ENCODE data around the gene NCK1. TPM values are rescaled to one million over a fixed set of nuclear protein-coding genes. Genes with fewer than 3 reads are reported as not detected.
"Not testable (repeated sequence)": the region's sequence is repeated elsewhere in the genome, so short reads cannot be mapped to it uniquely, and the experiment has no call there.

Gene NCK1
- total RNA-seq, 1 donor from 2014 or later: 55.5 TPM

DNA sequence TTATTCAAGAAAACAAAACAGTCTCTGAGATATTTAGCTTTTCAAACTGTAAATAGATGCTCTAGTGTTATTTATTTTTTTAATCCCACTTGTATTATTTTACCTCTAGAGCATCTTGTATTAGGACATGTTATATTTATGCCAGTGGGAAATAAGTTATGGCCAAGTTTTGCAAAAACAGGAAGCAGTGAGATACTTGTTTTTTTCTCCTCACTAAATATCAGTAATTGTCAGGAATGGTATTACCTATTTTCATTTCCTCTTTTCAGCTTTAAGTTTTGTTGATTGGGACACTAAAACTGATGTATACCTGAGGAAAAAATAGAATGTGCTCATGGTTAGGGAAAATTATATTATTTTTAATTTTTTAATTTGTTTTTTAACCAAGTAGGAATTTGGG lies 87.1 kb downstream of the NCK1 start:
- DNase-seq: no peak

DNA sequence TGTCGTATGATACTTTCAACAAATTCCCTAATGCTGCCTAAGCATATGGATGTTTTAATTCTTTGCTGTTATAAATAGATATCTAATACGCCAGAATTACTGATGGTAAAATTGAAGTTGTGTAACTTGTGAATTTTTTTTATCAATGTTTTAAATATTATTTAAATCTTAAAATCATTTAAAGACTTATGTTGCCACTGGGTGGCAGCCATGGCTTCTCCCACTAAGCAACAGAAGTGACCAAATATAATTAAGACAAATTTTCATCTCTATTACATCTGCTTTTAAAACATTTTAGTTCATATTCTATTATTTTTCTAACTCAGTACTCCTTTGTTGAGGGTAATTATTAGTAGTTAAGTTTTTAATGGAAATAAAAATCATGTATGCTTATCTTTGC lies 87.7 kb downstream of the NCK1 start:
- DNase-seq: no peak

DNA sequence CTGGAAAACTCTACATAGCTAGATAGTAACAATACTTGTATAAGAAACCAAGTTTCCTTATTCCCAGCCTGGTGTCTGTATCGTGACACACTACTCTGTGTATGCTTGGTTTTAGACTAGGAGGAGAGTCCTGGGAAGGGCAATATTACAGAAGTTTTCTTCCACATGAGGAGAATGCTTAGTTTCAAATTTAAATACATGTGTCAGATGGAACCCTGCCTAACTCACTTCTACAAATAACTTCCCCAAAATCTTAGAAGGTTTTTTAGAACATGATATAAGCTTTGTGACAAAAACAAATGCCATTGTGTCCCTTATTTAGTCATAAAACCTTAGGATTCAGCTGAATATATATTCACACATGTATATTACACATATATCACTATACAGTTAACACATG lies 88.6 kb downstream of the NCK1 start:
- DNase-seq: no peak

DNA sequence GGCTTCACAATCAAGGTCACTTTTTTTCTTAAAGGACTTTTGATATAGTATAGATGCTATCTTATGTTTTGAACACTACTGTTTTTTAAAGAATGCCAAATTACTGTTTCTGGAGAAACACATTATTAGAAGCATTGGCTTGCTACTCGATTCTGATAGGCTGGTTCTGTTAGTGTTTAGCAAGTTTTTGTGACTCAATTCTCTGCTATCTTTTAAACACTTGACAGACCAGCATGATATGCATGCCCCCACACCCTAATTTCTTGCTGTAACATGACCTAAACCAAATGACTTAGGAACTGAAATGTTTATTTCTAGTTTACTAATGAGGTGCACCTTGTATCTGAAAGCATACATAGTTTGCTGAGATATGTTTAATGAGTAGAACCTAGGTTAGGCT lies 90.3 kb downstream of the NCK1 start:
- DNase-seq: no peak

DNA sequence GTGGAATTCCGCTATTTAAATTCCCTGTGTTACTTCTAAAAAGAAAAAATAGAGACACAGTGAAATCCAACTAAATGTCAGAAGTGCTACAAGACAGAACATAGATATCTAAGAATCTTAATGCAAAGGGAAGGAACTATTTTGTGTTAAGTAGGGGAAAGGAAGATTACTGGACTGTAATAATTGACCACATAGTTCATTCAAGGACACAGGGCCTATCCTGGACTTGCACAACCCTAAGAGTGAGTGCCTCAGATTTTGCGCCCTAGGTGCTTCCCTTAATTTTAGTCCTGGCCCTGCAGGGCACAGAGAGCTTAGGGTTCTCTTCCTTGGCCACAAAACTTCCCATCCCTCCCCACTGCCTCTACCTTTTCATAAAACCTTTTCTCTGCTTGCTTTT lies 92.2 kb downstream of the NCK1 start:
- DNase-seq: no peak

DNA sequence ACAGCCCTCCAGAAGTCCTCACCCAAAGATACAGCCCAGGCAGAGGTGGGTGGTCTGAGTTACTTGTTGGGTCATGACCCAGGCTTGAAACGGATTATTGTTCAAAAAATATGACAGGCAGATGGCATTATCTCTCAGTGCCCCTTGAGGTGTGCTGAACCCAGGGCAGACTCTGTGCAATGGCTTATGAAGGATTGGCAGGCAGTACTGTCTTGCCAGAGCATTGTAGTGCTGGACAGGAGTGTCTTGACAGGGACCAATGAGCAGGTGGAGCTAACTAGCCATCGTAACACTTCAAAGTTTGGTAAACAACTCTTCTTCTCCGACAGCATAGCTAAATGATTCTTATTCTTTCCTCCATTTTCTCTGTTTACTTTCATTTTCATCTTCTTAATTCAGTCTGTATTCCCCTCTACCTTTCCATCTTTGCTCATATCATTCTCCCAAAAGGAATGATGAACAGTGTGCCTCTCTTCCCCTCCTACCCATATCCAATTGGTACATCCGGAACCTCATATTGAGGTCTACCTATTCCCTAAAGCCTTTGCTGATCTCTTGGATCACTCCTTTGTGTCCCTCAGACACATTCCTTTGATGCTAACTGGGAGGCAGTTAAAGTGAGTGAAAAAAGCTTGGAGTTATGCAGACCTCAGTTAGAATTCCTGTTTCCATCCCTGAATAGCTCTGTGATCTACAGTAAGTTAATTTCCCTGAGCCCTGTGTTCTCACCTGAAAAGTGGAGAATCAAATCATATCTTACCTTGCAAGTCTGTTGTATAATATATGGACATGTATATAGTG lies 93.2 kb downstream of the NCK1 start:
- DNase-seq: no peak

DNA sequence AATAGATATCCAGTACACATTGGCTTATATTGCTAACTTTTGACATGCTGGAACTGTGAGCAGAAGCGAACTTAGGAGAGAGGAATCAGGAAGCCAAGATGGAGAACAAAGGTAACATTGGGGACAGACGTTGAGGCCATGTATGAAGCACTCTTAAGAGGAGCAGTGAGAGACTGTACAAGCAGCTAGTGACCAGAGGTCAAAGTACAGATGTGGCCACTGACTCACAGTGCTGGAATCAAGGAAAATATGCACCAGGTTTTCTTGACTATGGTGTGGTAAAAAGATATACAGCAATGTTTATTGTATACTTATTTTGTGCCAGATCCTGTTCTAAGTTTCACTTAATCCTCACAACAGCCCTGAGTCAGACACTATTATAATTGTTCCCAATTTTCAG lies 93.8 kb downstream of the NCK1 start:
- no peak for DNase-seq

DNA sequence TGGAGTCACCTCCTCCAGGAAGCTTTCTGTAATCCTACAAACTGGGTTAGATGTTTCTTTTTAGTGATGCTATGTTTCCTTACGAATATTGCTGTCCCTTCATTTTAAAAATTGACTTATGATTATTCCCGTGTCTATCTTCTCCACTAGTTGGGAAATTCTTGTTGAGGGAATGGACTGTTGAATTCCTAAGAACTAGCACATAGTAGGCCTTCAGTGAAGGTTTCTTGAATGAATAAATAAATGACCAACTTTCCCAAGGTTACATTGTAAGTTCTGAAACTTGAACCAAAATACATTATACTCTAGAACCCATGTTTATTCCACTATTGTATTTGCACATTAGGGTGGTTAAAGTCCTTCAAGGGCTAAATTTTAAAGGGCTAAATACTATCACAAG lies 95.0 kb downstream of the NCK1 start:
- DNase-seq: no peak

DNA sequence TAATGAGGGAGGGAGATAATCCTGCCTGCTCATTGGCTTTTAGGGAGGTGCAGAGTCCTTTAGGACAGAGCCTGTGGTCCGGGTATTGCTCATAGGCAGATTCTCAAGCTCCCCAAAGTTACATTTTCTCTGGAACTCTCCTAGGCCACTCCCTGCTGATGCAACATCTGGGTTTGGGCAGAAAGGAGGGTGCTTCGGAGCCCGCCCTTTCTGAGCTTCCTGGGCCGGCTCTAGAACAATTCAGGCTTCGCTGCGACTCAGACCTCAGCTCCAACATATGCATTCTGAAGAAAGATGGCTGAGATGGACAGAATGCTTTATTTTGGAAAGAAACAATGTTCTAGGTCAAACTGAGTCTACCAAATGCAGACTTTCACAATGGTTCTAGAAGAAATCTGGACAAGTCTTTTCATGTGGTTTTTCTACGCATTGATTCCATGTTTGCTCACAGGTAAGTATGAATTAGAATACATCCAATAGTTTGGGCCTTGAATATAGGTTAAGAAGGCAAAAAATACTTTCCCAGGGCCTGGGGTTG lies 95.8 kb downstream of the NCK1 start, which contains the start of gene IL20RB:
Gene IL20RB, plus strand, starts transcription at position 233 of the 538 bp plus-strand sequence. Its CDS starts 131 bp downstream, at position 364.
- no peak for DNase-seq

DNA sequence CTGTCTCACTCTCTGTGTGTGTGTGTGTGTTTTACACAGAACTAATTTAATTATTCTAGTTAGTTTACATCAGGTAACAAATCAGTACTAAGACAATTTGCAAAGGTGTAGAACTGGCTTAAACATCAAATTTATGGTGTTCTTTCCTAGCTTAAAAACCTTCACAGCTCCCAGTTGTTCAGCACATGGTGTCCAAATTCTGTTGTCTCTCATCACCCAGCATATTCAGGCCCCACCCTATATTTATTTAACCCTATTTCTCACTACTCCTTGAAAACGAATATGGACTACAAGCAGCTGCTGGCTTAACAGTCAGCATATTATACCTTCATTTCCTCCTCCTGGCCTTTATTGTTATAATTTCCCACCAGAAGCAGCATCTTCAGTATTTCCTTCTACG lies 96.9 kb downstream of the NCK1 start:
- DNase-seq: no peak

DNA sequence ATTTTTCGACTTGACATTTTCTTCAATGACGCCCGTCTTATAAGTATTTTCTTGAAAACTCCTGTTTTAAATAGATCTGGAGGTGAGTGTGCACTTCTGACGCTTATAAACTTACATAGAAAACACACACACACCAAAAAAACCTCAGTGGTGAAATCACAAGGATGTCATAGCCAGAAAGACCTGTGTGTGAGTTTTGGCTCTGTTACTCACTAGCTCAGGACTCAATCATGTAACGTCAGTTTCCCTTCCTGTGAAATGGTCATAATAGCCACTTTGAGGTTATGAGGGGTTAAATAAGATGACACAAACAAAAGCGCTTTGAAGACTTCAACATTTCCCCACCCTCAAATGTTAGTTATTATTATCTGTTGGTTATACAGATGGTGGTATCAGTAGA lies 97.6 kb downstream of the NCK1 start:
- no peak for DNase-seq

DNA sequence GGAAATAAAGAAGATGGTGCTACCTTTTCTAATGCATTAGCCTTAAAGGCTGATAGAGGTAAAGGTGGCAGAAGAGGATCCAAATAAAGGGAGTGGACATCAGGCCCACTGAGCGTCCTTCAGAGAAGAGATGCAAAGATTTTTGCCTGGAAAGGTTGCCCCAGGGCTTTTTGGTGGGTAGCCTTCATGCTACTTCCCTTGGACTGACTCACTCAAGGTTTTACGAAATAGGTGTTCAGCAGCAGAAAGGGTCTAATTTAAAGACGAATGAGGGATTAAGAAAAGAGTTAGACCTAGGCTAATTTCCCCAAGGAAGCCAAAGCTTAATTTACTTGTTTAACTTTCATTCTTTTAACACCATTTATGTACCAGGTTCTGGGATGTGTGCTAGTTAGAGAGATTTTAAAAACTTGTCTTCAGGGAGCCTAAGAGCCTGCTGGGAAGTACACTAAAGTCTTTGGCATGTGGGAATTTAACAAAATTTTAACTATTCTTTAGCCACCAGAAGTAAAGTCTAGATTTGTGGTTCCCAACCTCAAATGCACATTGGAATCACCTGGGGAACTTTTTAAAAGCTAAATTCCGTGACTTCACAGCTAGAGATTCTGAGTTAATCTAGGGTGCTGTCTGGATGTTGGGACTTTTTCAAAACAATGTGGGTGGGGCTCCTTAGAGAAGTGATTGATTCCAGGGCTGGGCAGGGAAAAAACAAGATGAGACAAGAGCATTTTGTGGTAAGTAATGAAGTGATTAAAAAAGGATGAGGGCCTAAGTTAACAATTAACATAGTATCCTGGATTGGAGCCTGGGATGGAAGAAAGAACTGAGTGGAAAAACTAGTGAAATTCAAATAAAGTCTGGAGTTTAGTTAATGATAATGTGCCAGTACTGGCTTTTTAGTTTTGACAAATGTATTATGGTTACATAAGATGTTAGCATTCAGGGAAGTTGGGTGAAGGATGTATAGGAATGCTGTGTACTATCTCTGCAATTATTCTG lies 99.1 kb downstream of the NCK1 start:
- no peak for DNase-seq

DNA sequence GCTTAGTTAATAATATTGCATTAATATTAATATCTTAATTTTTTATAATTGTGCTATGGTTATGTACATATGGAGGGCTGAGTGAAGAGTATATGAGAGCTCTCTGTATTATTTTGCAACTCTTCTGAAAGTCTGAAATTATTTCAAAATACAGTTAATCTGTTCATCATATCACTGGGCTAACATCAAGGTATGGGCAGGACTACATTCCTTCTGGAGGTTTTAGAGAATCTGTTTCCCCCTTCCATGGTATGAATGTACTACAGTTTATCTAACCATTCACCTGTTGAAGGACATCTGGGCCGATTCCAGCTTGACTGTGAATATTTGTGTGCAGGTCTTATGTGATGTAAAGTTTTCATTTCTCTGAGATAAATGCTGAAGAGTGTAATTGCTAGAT lies 100.9 kb downstream of the NCK1 start:
- DNase-seq: no peak

DNA sequence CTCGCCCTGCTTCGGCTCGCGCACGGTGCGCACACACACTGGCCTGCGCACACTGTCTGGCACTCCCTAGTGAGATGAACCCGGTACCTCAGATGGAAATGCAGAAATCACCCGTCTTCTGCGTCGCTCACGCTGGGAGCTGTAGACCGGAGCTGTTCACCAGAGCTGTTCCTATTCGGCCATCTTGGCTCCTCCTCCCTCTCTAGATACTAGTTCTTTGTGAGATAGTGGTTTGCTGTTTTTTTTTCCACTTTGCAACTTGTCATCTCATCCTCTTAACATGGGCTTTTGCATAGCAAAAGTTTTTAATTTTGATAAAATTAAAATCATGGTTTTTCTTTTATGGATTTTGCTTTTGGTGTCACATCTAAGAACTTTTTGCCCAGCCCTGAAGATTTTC lies 107.5 kb downstream of the NCK1 start:
- DNase-seq: not testable (repeated sequence)

DNA sequence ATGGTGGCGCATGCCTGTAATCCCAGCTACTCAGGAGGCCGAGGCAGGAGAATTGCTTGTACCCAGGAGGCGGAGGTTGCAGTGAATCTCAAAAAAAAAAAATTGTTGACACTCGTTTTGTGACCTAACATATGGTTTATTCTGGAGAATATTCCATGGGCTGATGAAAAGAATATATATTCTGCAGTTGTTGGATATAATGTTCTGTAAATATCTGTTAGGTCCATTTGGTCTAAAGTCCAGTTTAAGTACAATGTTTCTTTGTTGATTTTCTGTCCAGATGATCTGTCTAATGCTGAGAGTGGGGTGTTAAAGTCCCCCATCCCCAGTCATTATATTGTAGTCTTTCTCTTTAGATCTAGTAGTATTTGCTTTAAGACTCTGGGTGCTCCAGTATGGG lies 111.3 kb downstream of the NCK1 start:
- no peak for DNase-seq

DNA sequence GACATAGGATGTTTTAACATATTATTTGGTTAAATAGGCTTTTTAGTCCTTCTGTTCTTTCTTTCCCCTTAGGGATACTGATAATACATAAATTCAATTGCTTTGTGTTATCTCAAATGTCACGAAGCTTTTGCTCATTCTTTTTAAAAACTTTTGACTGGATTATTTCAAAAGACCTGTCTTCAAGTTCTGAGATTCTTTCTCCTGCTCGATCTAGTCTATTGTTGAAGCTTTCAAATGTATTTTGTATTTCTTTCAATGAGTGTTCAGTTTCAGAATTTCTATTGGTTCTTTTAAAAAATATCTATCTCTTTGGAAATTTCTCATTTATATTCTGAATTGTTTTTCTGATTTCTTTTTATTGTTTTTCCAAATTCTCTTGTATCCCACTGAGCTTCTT lies 112.7 kb downstream of the NCK1 start:
- DNase-seq: no peak

DNA sequence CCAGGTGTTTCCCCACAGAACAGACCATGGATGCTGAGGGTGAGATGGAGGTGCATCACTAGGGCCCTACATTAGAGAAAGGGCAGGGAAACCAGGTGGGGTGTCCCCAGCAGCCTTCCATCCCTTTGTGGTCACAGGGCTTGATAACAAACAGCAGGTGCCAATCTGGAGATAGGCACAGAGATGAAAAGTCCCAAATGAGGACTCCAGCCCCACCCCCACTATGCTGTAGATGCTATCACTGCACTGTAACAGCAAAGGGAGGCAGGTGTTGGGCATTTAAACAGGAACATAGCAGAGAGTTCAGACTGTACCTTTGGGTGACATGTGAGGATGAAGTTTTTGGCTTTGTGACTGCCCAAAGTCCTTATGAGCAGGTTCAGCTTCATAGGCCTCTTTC lies 117.2 kb downstream of the NCK1 start:
- no peak for DNase-seq

DNA sequence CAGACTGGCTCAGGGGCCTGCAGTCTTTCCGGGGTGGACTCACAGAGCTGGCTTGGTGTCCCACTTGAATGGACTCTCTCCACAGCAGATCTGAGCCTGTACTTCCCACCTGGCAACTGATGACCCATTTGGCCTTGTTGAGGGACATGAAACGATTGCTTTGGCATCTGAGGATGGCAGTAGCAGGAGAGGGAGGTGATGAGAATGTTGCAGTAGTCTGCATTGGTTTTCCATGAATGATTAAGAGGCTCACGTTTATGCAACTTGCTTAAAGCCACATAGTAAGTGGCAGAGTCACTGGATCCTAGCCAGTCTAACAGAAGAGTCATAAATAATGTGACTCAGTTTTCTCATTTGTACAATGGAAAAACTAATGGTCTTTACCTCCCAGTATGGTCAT lies 117.7 kb downstream of the NCK1 start:
- no peak for DNase-seq

DNA sequence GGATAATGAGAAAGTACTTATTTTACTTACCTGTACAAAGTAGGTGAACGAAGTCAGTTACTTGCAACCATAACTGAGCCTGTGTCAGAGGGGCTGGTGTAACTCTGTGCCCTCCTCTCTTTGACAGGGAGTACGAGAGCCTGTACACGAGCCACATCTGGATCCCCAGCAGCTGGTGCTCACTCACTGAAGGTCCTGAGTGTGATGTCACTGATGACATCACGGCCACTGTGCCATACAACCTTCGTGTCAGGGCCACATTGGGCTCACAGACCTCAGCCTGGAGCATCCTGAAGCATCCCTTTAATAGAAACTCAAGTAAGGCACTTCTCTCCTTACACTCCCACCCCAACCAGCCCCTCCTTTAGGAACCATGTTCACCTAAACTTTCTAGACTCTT lies 120.0 kb downstream of the NCK1 start:
- no peak for DNase-seq

DNA sequence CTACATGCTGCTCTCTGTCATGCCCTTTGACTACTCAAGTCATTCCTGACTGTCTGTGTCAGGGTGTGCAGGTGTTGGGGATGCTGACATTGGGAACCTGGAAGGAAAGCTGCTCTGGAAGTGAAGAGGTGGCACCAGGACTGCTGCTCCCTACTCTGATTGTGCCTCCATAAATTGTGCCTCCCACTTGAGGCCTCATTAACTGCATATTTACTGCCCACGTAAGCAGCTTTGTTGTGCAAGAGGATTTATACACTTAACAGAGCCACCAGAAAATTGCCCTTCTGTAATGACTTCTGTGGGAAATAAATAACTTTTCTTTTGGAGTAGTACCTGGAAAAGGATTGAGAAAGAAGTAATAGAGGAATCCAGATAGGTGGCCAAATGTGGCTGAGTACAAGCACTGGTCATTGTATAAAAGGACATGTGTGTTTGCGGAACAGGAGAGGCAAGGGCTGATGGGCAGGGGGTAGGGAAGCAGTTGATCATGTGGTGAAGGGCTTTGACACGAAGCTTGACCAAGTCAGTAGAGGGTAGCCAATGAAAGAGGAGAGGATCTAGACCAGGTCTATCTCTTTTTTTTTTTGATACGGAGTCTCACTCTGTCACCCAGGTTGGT lies 120.6 kb downstream of the NCK1 start:
- no peak for DNase-seq

DNA sequence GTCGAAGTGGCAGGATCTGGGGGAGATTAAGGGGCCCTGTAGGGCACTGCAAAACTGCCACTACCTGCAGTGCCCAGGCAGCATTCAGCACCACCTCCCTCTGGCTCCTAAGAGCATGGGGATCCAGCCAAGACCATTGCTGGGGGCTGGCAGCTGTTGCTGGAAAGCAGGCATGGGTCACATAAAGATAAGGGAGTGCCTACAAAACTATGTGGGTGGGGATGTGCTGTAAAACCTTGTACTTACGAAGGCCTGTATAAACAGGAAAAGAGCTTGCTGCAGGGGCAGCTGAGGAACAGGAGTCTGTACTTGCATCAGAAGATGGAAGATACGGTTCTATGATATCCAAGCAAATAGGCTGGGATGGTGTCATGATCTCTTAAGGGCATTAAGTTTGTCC lies 122.8 kb downstream of the NCK1 start:
- DNase-seq: no peak

DNA sequence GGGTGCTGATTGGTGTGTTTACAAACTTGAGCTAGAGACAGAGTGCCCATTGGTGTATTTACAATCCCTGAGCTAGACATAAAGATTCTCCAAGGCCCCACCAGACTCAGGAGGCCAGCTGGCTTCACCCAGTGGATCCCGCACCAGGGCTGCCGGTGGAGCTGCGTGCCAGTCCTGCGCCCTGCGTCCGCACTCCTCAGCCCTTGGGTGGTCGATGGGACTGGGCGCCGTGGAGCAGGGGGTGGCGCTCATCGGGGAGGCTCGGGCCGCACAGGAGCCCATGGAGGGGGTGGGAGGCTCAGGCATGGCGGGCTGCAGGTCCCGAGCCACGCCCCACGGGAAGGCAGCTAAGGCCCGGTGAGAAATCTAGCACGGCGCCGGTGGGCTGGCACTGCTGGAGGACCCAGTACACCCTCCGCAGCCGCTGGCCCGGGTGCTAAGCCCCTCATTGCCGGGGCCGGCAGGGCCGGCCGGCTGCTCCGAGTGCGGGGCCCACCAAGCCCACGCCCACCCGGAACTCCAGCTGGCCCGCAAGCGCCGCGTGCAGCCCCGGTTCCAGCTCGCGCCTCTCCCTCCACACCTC lies 125.5 kb downstream of the NCK1 start:
- not testable (repeated sequence) for DNase-seq

Data from skin of body (tissue), 2 donors.